SIG-M5 treated with dmso at 0.1 percent for 504 hours (cell line): Measurements from ENCODE around the gene THRB.

Source experiments
- DNase-seq: peaks from one replicate; lab custom pipeline; 2025; ENCODE audit not compliant: unreplicated experiment; lab: John Stamatoyannopoulos, UW

Gene THRB

GRCh38 chr3:24492971-24493551 is 1.6 kb downstream of the THRB start:
- no peak for DNase-seq

- DNase-seq = no peak
Observed at GRCh38 chr3:24490151-24490550, 4.5 kb downstream of the THRB start.

GRCh38 chr3:24487325-24488262 is 7.1 kb downstream of the THRB start:
- DNase-seq = no peak

GRCh38 chr3:24485511-24485910 is 9.1 kb downstream of the THRB start:
- no peak for DNase-seq

GRCh38 chr3:24483873-24484272 is 10.8 kb downstream of the THRB start:
- no peak for DNase-seq

- no peak for DNase-seq
Observed at GRCh38 chr3:24482096-24482705, 12.4 kb downstream of the THRB start.

GRCh38 chr3:24481193-24481592 is 13.5 kb downstream of the THRB start:
- DNase-seq = no peak

- no peak for DNase-seq
Observed at GRCh38 chr3:24480497-24480896, 14.2 kb downstream of the THRB start.

- no peak for DNase-seq
Observed at GRCh38 chr3:24479816-24480215, 14.8 kb downstream of the THRB start.

- DNase-seq = no peak
Observed at GRCh38 chr3:24476871-24477656, 17.6 kb downstream of the THRB start.

- no peak for DNase-seq
Observed at GRCh38 chr3:24475925-24476324, 18.7 kb downstream of the THRB start.

GRCh38 chr3:24474862-24475261 is 19.8 kb downstream of the THRB start:
- DNase-seq = no peak

GRCh38 chr3:24472358-24472757 is 22.3 kb downstream of the THRB start:
- no peak for DNase-seq

GRCh38 chr3:24471486-24471885 is 23.2 kb downstream of the THRB start:
- no peak for DNase-seq

GRCh38 chr3:24470277-24470676 is 24.4 kb downstream of the THRB start:
- DNase-seq = no peak

- DNase-seq = no peak
Observed at GRCh38 chr3:24464389-24464788, 30.3 kb downstream of the THRB start.

- DNase-seq = no peak
Observed at GRCh38 chr3:24462737-24463136, 31.9 kb downstream of the THRB start.

GRCh38 chr3:24460974-24461373 is 33.7 kb downstream of the THRB start:
- no peak for DNase-seq

- DNase-seq = no peak
Observed at GRCh38 chr3:24457719-24458118, 36.9 kb downstream of the THRB start.

- DNase-seq = no peak
Observed at GRCh38 chr3:24454856-24455255, 39.8 kb downstream of the THRB start.

- no peak for DNase-seq
Observed at GRCh38 chr3:24454393-24454792, 40.3 kb downstream of the THRB start.
